HCT116 (cell line): ENCODE data around the gene CEP131.

Source experiments
- CTCF ChIP-seq, 3 experiments: fragments of 200-600 bp in 1 of 3; sonication (generic) in 1 of 3; IDR thresholded peaks in 2 of 3; conservative IDR thresholded peaks in 1 of 3; 2 replicates each; pipeline ENCODE4 v1.5.1; 2012 to 2017; ENCODE audit warnings: low read depth in 2 of 3, low read length in 2 of 3, antibody characterized with exemption in 1 of 3, borderline replicate concordance in 1 of 3, control low read depth in 1 of 3, mild to moderate bottlenecking in 1 of 3, mixed read lengths in 1 of 3, mixed run types in 1 of 3, moderate library complexity in 1 of 3; ENCODE audit not compliant: insufficient read depth in 1 of 3
- EZH2phosphoT487 ChIP-seq: fragments of 200-600 bp; IDR thresholded peaks from 2 replicates; pipeline ENCODE4 v1.6.1; 2018; ENCODE audit warnings: antibody characterized with exemption, borderline replicate concordance
- MAX ChIP-seq: IDR thresholded peaks from 2 replicates; pipeline ENCODE4 v1.6.1; 2012
- POLR2A ChIP-seq: IDR thresholded peaks from 2 replicates; pipeline ENCODE4 v1.7.0; 2011; ENCODE audit warnings: borderline replicate concordance; ENCODE audit not compliant: insufficient read depth, insufficient read length; ENCODE audit errors: extremely low read depth
- POLR2AphosphoS5 ChIP-seq: IDR thresholded peaks from 2 replicates; pipeline ENCODE4 v1.6.1; 2011; ENCODE audit warnings: mild to moderate bottlenecking, low read depth, low read length, moderate library complexity
- SP1 ChIP-seq: IDR thresholded peaks from 2 replicates; pipeline ENCODE4 v1.6.1; 2012; ENCODE audit warnings: low read depth
- YY1 ChIP-seq: IDR thresholded peaks from 2 replicates; pipeline ENCODE4 v1.6.1; 2011; ENCODE audit warnings: low read length, low read depth, moderate library complexity, mild to moderate bottlenecking; ENCODE audit not compliant: insufficient replicate concordance; ENCODE audit errors: extremely low read depth
- ZNF274 ChIP-seq: fragments of 200-500 bp; sonication (Bioruptor generic); IDR thresholded peaks from 2 replicates; pipeline ENCODE4 v1.6.1; 2014; ENCODE audit warnings: mild to moderate bottlenecking, low read depth, low read length, inconsistent platforms

GRCh38 chr17:81241203-81241602 is 18.4 kb upstream of the CEP131 start:
- TF ChIP-seq ZNF274 (no peak), SP1 (no peak), EZH2phosphoT487 (no peak), YY1 (no peak), CTCF (IDR thresholded peaks at IDR 0.05 in 2 of 3, conservative IDR thresholded peaks at IDR 0.05 in 1 of 3; ENCODE audit: borderline replicate concordance in 1 of 3, insufficient read depth in 1 of 3, low read depth in 2 of 3, low read length in 2 of 3) (no peak), MAX (no peak), POLR2AphosphoS5 (no peak; the same call in 1 of the 2 replicates), POLR2A (no peak)
